GM12875 (cell line): Measurements from ENCODE around the gene OIT3.

Source experiments
- H3K4me3 ChIP-seq: one replicate; pipeline ENCODE4 v1.5.1; 2011; ENCODE audit warnings: low read depth, low read length, control low read depth
- TF ChIP-seq, protein P1 (sequence below): IDR thresholded peaks from 2 replicates; pipeline ENCODE4 v1.5.1; 2011; ENCODE audit warnings: low read depth, mild to moderate bottlenecking, control low read depth, inconsistent platforms, low read length, moderate library complexity, borderline replicate concordance; ENCODE audit not compliant: insufficient read depth

The OIT3 gene

GRCh38 chr10:72951760-72952159, 58.2 kb downstream of the OIT3 start:
- no peak overlapping the region for H3K4me3 ChIP-seq
- TF ChIP-seq, protein P1, sequence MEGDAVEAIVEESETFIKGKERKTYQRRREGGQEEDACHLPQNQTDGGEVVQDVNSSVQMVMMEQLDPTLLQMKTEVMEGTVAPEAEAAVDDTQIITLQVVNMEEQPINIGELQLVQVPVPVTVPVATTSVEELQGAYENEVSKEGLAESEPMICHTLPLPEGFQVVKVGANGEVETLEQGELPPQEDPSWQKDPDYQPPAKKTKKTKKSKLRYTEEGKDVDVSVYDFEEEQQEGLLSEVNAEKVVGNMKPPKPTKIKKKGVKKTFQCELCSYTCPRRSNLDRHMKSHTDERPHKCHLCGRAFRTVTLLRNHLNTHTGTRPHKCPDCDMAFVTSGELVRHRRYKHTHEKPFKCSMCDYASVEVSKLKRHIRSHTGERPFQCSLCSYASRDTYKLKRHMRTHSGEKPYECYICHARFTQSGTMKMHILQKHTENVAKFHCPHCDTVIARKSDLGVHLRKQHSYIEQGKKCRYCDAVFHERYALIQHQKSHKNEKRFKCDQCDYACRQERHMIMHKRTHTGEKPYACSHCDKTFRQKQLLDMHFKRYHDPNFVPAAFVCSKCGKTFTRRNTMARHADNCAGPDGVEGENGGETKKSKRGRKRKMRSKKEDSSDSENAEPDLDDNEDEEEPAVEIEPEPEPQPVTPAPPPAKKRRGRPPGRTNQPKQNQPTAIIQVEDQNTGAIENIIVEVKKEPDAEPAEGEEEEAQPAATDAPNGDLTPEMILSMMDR = no peak

GRCh38 chr10:72952189-72952588, 58.6 kb downstream of the OIT3 start:
- H3K4me3 ChIP-seq = no peak overlapping the region
- TF ChIP-seq, protein P1 = no peak

DNA sequence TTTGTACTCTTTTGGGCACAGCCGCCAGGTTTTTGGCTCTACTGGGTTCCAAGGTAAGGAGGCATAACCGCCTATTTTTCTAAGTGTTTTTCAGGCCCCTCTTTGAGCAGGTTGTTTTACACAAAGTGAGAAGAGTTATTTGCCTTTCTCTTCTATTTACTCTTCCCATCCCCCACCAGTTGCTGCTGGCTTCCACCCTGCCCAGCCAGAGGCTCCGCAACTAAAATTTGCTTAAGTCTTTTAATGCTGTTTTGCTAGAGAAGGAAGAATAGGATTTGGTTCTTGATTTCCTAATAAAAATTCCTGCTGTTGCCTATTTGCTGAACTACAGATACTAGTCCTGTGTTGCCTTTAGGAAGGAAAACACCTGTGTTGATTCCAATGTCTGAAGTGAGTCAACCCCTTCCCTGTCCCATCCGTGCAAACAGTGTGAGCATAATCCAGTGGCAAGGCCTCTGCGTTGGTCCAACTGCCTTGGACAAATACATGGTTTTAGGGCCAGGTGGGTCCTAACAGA, 59.2 kb downstream of the OIT3 start:
- TF ChIP-seq, protein P1 = no peak
- no peak overlapping the region for H3K4me3 ChIP-seq

- TF ChIP-seq, protein P1 = no peak
- H3K4me3 ChIP-seq = no peak overlapping the region
These were observed 60.1 kb downstream of the OIT3 start for GRCh38 chr10:72953687-72954086.

DNA sequence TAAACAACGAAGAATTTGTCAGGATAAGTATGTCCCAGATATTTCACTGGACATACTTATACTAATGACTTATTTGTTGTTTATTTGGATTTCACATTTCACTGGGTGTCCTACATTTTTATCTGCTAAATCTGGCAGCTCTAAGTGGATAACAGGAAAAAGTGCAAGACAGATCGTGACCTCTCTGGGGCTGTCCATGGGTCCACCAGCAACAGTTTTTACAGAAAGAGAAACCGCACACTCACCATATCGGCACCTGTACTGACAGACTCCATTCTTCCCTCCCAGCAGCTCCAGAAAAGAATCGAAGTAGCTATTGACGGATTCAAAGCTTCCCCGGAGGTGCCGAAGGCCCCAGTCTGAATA, 60.7 kb downstream of the OIT3 start:
- no peak overlapping the region for H3K4me3 ChIP-seq
- TF ChIP-seq, protein P1 = no peak

GRCh38 chr10:72954596-72955554, 61.3 kb downstream of the OIT3 start, which contains the start of gene PLA2G12B:
TSS of gene PLA2G12B (minus strand) at chr10:72954806. CDS start at chr10:72954685, 121 bp downstream.
- TF ChIP-seq, protein P1 = no peak
- no peak within 1 kb of the TSS for H3K4me3 ChIP-seq

DNA sequence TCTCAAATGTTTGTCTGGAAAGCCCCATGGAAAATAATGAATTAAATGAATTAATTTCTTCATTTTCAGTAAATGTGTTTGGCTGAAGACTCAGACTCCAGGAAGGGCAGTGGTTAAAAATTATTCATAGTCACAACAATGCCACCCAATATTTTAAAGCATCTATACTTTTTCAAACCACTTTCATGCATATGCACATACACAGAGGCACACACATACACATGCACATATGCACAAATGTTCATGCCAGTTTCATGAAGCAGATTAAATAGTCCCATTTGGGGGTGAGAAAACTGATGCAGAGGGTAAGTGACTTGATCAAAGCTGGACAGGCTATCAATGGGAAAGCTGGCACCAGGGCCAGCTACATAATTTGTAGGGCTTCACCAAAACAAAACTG, 62.5 kb downstream of the OIT3 start:
- TF ChIP-seq, protein P1 = no peak
- no peak overlapping the region for H3K4me3 ChIP-seq
